SK-N-SH treated with all-trans-retinoic acid at 6 μM for 48 hours (cell line): ENCODE data around the gene TTC21B.

Experiments
- ARNTL ChIP-seq: fragments of 450-650 bp; formaldehyde crosslinking; IDR thresholded peaks from 2 replicates; pipeline ENCODE4 v1.5.0; 2020; ENCODE audit warnings: low read depth, mild to moderate bottlenecking, moderate library complexity, borderline replicate concordance
- CREB5 ChIP-seq: fragments of 250-450 bp; sonication (Bioruptor Pico); IDR thresholded peaks from 2 replicates; pipeline ENCODE4 v1.5.1; 2020; ENCODE audit warnings: low read depth, mild to moderate bottlenecking, moderate library complexity
- CSDC2 ChIP-seq: fragments of 250-450 bp; sonication (Bioruptor Pico); IDR thresholded peaks from 2 replicates; pipeline ENCODE4 v1.5.0; 2020; ENCODE audit warnings: mild to moderate bottlenecking, moderate library complexity
- CSRNP3 ChIP-seq: fragments of 250-450 bp; sonication (Bioruptor Pico); IDR thresholded peaks from 2 replicates; pipeline ENCODE4 v1.5.1; 2021; ENCODE audit warnings: mild to moderate bottlenecking, moderate library complexity
- ESRRG ChIP-seq: fragments of 250-450 bp; sonication (Bioruptor Pico); IDR thresholded peaks from 2 replicates; pipeline ENCODE4 v1.6.1; 2021; ENCODE audit warnings: mild to moderate bottlenecking
- OSR1 ChIP-seq: fragments of 250-450 bp; sonication (Bioruptor Pico); IDR thresholded peaks from 2 replicates; pipeline ENCODE4 v1.8.0; 2022; ENCODE audit warnings: moderate library complexity, mild to moderate bottlenecking, inconsistent platforms
- PATZ1 ChIP-seq: fragments of 250-450 bp; sonication (Bioruptor Pico); IDR thresholded peaks from 2 replicates; pipeline ENCODE4 v1.8.0; 2020; ENCODE audit warnings: mild to moderate bottlenecking, moderate library complexity, borderline replicate concordance
- RARB ChIP-seq: fragments of 250-450 bp; sonication (Bioruptor Pico); IDR thresholded peaks from 2 replicates; pipeline ENCODE4 v1.8.0; 2021; ENCODE audit warnings: mild to moderate bottlenecking, moderate library complexity
- TCF4 ChIP-seq: fragments of 250-450 bp; sonication (Bioruptor Pico); IDR thresholded peaks from 2 replicates; pipeline ENCODE4 v1.8.0; 2021; ENCODE audit warnings: mild to moderate bottlenecking, moderate library complexity, borderline replicate concordance
- TOX ChIP-seq: fragments of 250-450 bp; sonication (Bioruptor Pico); IDR thresholded peaks from 2 replicates; pipeline ENCODE4 v1.8.0; 2021; ENCODE audit warnings: mild to moderate bottlenecking, moderate library complexity, borderline replicate concordance
- ZFP3 ChIP-seq: fragments of 250-450 bp; sonication (Bioruptor Pico); IDR thresholded peaks from 2 replicates; pipeline ENCODE4 v1.5.0; 2020; ENCODE audit warnings: mild to moderate bottlenecking, moderate library complexity
- ZFP30 ChIP-seq: fragments of 450-650 bp; formaldehyde crosslinking; IDR thresholded peaks from 2 replicates; pipeline ENCODE4 v1.5.0; 2022; ENCODE audit warnings: mild to moderate bottlenecking, moderate library complexity
- ZNF8 ChIP-seq: fragments of 450-650 bp; formaldehyde crosslinking; IDR thresholded peaks from 2 replicates; pipeline ENCODE4 v1.5.0; 2020; ENCODE audit warnings: mild to moderate bottlenecking, moderate library complexity

- TF ChIP-seq ESRRG (CRISPR knock-in tag) (no peak), CSDC2 (CRISPR knock-in tag) (no peak), CSRNP3 (CRISPR knock-in tag) (no peak), CREB5 (CRISPR knock-in tag) (no peak), RARB (CRISPR knock-in tag) (no peak), ZNF8 (CRISPR knock-in tag) (no peak), PATZ1 (CRISPR knock-in tag) (no peak), OSR1 (no peak), TOX (CRISPR knock-in tag) (no peak), ARNTL (CRISPR knock-in tag) (no peak), ZFP30 (CRISPR knock-in tag) (no peak), ZFP3 (CRISPR knock-in tag) (no peak), TCF4 (CRISPR knock-in tag) (no peak)
Measured at GRCh38 chr2:165970663-165971062, 17.1 kb upstream of the TTC21B start.
